ENCODE data around the gene SLC24A1.
A peak's percentile ranks its signal among the peaks of the same experiment; 100 is the strongest.

The SLC24A1 gene

DNA sequence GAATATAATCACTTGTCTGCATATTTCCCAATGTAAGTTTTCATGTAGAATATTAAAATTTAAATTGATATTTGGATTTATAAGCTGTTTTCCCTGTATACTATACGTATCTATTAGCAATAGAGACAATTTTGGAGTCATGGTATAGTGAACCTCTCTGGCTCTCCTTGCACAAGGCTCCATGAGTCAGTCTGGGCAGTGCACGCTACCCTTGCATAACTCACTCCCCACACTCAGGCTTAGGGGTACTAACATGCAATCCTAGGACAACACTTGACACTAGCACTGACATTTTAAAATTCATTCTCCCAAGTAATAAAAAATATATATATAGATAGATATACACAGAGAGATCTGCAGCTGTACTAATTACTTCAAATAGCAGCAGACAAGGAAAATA is 39.2 kb downstream of the SLC24A1 start:
- H3K4me3 ChIP-seq (ENCODE audit: low read length): no peak overlapping the region
- DNase-seq (ENCODE audit: low read depth): peak; percentile 64
- TF ChIP-seq, protein P1, sequence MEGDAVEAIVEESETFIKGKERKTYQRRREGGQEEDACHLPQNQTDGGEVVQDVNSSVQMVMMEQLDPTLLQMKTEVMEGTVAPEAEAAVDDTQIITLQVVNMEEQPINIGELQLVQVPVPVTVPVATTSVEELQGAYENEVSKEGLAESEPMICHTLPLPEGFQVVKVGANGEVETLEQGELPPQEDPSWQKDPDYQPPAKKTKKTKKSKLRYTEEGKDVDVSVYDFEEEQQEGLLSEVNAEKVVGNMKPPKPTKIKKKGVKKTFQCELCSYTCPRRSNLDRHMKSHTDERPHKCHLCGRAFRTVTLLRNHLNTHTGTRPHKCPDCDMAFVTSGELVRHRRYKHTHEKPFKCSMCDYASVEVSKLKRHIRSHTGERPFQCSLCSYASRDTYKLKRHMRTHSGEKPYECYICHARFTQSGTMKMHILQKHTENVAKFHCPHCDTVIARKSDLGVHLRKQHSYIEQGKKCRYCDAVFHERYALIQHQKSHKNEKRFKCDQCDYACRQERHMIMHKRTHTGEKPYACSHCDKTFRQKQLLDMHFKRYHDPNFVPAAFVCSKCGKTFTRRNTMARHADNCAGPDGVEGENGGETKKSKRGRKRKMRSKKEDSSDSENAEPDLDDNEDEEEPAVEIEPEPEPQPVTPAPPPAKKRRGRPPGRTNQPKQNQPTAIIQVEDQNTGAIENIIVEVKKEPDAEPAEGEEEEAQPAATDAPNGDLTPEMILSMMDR (IDR thresholded peaks at IDR 0.05; ENCODE audit: insufficient read depth, low read depth, low read length, missing control alignments): no peak

DNA sequence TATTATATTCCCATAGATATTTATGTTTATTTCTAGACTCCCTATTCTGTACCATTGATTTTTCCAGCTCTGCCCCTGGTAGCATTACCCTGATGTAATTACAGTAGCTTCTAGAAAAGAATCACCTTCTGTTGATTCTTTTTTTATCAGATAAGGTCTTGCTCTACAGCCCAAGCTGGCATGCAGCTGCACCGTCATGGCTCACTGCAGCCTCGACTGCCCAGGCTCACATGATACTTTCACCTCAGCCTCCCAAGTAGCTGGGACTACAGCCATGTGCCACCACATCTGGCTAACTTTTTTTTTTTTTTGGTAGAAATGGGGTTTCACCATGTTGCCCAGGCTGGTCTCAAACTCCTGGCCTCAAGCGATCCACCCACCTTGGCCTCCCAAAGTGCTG is 41.8 kb downstream of the SLC24A1 start:
- no peak for DNase-seq (ENCODE audit: low read depth)
- no peak overlapping the region for H3K4me3 ChIP-seq (ENCODE audit: low read length)
- TF ChIP-seq, protein P1 (IDR thresholded peaks at IDR 0.05; ENCODE audit: insufficient read depth, low read depth, low read length, missing control alignments): no peak

DNA sequence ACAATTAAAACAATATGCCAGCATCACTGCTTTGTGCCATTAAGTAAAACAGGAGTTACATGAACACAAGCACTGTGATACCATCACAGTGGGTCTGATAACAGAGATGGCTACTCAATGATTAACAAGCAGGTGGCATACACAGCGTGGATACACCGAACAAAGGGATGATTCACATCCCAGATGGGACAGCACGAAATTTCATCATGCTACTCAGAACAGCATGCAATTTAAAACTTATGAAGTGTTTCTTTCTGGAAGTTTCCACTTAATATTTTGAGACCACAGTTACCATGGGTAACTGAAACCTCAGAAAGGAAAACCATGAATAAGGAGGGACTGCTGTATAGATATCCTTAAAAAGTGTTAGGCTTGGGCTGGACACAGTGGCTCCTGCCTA is 44.5 kb downstream of the SLC24A1 start:
- DNase-seq (ENCODE audit: low read depth): peak; percentile 76
- TF ChIP-seq, protein P1 (IDR thresholded peaks at IDR 0.05; ENCODE audit: insufficient read depth, low read depth, low read length, missing control alignments): no peak
- H3K4me3 ChIP-seq (ENCODE audit: low read length): no peak overlapping the region

DNA sequence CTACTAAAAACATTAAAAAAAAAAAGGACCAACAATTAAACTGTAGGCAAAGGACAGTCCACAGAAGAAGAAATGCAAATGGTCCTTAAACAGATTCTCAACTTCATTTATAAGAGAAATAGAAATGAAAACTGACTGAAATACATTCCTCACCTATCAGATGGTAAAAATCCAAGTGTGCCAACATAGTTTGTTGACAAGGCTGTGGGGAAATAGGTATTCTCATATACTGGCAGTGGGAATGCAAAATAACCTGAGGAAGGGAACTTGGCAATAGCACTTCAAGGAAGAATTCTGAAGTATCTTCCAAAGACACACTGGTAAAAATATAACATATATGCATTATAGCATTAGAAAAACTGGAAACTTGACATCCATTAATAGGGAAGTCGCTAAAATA is 53.8 kb downstream of the SLC24A1 start:
- TF ChIP-seq, protein P1 (IDR thresholded peaks at IDR 0.05; ENCODE audit: insufficient read depth, low read depth, low read length, missing control alignments): no peak
- DNase-seq (ENCODE audit: low read depth): no peak

DNA sequence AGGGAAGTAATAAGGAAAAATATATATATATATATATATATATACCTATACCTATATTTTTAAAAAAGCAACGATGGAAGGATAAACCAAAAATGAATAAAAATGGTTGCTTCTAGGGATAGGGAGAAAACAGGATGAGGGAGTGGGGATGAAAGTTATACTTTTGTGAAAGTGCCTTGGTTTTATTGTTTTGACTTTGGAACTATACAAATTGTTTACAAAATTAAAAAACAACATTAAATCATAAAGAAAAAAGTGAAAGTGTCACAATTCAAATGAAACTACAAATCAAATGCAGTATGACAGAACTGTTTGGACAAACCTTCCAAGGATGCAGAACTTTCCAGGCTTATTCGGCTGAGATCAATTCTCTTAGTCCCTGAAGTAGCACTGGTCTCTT is 54.4 kb downstream of the SLC24A1 start:
- no peak overlapping the region for H3K4me3 ChIP-seq (ENCODE audit: low read length)
- TF ChIP-seq, protein P1 (IDR thresholded peaks at IDR 0.05; ENCODE audit: insufficient read depth, low read depth, low read length, missing control alignments): no peak
- no peak for DNase-seq (ENCODE audit: low read depth)

More for the DNA sequence above, 53.8 kb downstream of the SLC24A1 start:
- no peak overlapping the region for H3K4me3 ChIP-seq (ENCODE audit: low read length)

DNA sequence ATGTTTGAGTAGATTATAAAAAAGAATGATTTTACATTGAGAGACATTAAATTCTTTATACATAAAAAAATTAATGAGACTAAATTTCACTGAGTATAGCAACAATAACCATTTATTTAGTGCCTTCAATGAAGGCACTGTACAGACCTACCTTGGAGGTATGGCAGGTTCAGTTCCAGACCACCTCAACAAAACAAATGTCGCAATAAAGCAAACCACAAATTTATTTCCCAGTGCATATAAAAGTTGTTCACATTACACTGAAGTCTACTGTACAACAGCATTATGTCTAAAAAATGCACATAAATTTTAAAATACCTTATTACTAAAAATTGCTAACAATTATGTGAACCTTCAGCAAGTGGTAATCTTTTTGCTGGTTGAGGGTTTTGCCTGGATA is 58.8 kb downstream of the SLC24A1 start:
- H3K4me3 ChIP-seq (ENCODE audit: low read length): no peak overlapping the region
- no peak for DNase-seq (ENCODE audit: low read depth)
- TF ChIP-seq, protein P1 (IDR thresholded peaks at IDR 0.05; ENCODE audit: insufficient read depth, low read depth, low read length, missing control alignments): no peak

DNA sequence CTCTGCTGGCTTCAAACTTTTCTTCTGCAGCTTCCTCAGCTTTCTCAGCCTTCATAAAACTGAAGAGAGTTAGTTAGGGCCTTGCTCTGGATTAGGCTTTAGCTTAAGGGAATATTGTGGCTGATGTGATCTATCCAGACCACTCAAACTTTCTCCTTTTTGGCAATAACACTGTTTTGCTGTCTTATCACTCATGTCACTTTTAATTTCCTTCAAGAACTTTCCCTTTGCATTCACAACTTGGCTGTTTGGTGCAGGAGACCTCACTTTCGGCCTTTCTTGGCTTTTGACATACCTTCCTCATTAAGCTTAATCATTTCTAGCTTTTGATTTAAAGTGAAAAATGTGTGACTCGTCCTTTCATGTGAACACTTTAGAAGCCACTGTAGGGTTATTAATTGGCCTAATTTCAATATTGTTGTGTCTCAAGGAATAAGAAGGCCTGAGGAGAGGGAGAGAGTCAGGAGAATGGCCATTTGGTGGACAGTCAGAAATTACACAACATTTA is 60.7 kb downstream of the SLC24A1 start:
- no peak overlapping the region for H3K4me3 ChIP-seq (ENCODE audit: low read length)
- no peak for DNase-seq (ENCODE audit: low read depth)
- TF ChIP-seq, protein P1 (IDR thresholded peaks at IDR 0.05; ENCODE audit: insufficient read depth, low read depth, low read length, missing control alignments): no peak

Measured in epithelial cell of esophagus (primary cell).